GM10847 (cell line): ENCODE results near the gene TEP1.

Experiments
- POLR2A ChIP-seq: IDR thresholded peaks from 2 replicates; pipeline ENCODE4 v1.6.1; 2011; ENCODE audit not compliant: insufficient read length; ENCODE audit errors: extremely low read depth

Gene TEP1

DNA sequence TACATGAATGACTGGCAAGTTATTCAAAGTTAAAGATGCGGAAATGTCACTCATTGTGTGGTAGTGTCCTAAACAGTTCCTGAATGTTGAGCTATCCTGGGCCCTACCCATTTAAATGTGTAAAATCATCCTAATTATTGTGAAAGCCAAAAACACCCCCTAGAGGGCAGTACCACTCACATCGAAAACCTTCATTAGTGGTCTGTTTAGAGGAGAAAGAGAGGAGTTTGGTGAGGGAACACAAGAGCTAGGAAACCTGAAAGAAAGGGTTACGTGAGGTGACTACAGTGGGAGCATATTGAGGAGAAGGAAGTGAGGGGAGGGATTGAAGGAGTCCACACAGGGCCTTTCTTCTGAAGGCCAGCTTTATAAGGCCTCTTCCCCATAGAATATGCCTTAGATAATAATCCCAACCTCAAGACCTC lies 2.5 kb upstream of the TEP1 start:
- TF ChIP-seq POLR2A, result no peak

DNA sequence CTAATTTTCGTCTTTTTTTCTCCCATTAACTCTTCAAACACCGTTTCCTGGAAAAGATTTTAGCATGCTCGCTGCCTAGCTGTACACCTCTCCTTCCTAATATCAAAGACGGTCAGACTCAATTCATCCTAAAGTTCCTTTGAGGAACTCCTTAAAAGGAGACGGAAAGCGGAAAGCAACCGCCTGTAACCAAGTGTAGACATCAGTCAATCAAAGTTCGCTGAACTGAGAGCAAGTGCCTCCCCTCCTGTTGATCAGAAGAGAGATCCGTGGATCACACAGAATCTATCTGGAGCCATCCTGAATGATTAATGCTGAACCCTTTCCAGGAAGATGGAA lies 412 bp upstream of the TEP1 start:
- TF ChIP-seq POLR2A, result no peak

DNA sequence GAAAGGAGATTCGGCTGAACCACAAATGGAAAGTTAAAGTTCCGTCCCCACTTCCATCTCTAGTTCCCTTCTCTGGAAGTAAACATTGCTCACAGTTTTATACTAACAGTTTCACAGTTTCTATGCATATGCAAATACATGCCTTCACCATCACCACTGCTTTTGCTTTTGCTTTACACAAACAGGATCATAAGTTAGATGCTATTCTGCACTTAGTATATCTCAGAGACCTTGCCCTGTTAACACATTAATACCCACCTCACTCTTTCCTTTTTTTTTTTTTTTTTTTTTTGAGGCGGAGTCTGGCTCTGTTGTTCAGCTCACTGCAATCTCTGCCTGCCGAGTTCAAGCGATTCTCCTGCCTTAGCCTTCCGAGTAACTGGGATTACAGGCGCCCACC lies 890 bp downstream of the TEP1 start:
- TF ChIP-seq POLR2A, result no peak

DNA sequence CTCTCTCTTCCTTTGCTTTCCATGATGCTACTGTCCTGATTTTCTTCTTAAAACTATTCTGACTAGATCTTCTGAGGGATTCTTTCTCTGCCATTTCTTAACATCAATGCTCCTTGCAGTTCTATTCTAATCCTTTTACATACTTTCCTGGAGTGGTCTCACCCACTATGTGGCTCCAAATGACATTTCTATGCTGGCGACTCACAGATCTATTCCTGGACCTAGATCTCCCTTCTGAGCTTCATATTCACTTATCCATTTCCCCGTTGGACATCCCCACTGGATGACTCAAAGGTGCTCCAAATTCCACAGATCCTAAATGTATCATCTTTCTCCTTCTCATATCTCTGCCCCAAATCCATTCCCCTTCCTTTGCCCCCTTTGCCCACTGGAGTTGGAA lies 4.1 kb downstream of the TEP1 start:
- TF ChIP-seq POLR2A, result no peak

DNA sequence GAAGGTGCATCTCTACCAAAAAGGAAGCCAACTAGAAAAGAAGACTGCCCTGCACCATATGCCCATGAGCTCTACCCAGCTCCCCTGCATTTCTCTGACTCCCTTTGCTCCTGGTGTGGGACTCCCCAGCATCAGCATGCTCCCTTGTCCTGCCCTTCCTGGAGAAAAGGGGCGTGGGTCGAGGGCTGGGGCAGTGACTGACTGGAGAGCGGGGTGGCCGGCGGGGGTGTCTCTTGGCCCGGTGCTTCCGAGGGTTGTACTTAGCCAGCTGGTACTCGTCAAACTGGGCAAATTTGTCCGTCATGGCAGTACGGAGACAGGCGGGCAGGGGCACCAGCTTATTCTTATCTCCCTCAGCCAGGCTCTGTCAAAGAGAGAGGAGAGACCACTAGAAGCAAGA lies 9.8 kb downstream of the TEP1 start:
- TF ChIP-seq POLR2A, result no peak

DNA sequence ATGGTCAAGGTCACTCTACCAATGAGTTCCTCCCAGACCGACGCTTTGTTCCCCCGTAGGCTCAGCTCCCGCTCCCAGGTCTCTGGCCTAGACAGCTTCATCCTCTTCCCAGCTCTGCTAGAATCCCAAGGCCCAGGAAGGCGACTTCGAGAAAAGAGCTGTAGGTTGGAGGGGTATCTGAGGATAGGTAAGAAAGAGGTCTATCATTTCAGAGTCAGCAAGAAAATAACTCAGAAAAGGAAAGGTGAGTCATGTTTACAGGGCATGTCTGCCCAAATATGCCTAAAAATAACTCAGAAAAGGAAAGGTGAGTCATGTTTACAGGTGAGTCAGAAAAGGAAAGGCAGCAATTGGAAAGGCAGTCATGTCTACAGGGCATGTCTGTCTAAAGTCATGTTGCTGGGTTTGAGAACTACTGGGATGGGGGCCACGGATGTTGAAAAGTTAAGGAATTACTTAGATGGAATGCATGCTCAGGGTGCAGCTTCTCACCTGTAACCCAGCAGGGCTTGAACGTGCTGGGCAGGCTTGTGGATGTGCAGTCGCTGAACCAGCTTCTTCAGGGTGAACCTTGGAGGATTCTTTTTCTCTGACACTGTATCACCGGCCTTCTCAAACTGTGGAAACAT lies 12.2 kb downstream of the TEP1 start:
- TF ChIP-seq POLR2A, result no peak

DNA sequence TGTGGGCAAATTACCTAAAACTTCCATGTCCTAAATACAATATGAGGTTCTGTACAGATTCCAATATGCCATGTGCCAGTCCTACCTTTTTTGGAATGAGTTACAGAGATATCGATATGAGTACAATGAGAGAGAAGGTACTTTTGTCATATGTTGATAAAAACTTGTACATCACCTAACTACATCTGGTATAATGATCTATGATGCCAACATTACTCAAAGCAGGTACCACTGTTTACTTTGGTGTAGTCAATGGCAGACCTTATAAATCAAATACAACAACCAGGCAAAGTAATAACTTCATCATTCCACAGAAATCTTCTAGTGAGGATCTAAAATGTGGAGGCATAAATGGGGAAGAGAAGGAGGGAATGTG lies 12.7 kb downstream of the TEP1 start:
- no peak for TF ChIP-seq POLR2A

DNA sequence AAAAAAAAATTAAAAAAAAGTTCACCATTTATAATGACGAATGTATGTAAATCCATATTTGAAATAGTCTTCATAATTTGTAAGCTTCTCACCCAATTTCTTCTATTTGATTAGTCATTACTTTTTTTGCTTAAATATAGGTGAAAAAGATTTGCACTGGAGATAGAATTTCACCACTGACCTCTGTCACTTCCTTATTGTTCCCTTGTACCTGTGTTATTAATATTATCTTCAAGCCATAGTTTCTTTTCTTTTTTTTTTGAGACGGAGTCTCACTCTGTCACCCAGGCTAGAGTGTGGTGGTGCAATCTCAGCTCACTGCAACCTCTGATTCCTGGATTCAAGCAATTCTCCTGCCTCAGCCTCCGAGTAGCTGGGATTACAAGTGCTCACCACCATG lies 15.8 kb downstream of the TEP1 start:
- no peak for TF ChIP-seq POLR2A

DNA sequence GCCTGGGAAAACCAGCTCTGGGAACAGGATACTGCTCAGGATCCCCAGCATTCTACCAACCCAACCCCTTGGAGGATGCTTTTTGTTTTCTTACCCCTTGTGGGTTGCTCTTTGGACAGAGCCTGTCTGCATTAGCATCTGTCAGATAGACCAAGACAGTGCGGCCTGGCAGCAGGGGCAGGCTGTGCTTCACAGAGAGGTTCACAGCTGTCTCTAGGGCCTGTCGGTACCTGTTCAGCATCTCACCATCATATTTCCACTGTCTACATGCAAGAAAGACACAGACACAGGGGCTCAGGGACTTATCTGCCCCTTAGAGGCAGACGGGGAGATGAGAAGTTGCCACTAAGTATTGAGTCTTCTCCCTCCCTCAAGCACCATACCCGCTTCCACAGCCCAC lies 21.8 kb downstream of the TEP1 start:
- TF ChIP-seq POLR2A, result no peak

DNA sequence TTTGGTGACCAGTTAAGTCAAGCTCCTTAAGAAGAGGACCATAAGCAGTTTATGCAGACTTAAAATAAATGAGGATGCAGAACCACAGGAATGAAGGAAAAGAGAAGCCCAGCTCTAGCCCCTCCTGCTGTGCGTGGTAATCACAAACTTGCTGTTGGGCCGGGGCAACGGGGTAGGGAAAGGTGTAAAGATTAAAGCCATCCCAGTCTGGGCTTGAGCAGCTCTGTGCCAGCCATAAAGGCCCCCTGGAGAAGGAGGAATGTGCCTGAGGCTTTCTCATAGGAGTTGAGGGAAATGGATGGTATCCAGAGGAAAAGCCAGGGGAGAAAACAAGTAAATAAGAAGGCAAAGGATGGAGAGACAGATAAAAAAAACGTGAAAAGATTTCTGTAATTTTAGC lies 25.1 kb downstream of the TEP1 start:
- no peak for TF ChIP-seq POLR2A

DNA sequence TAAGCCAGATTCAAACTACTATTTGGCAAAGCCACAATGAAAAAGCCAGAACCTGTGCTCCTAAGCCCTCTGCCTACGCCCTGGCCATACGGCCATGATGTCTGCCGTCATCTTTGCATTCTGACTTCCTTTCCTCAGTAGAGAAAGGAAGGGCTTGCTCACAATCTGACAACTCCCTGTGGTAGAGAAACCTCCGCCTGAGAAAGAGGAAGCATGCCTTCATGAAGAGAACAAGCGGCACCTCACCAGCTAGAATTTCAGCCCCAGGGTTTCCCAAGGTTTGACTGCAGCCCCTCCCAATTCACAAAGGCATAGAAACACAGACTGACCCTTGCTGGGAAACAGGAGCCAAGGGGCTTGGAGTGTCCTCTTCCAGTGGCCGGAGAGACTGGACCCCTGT lies 25.7 kb downstream of the TEP1 start:
- TF ChIP-seq POLR2A, result no peak

DNA sequence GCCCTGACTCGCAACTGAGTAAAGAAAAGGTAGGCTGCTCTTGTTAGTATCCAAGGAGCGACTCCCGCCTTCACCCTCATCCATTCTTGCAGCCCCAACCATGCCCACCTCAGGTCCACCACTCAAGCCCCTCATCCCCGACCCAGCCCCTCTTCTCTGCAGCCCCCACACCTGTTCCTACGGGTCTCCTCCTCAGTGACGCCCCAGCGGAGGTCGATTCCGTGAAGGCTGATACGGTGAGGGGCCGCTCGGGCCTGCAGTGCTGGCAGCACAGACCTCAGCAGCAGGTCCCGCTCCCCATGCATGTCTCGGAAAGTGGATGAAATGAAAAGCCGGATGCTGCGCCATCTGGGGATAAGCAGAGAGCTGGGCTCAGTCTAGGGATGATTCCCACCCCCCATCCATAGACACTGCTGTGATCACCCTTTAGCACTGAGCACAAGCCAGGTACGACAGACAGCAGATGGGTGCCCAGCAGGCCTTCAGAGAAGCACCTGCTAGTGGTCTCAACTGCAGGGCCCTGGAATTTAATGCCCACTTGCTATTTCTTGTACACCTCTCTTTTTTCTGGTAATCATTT lies 26.9 kb downstream of the TEP1 start:
- no peak for TF ChIP-seq POLR2A

DNA sequence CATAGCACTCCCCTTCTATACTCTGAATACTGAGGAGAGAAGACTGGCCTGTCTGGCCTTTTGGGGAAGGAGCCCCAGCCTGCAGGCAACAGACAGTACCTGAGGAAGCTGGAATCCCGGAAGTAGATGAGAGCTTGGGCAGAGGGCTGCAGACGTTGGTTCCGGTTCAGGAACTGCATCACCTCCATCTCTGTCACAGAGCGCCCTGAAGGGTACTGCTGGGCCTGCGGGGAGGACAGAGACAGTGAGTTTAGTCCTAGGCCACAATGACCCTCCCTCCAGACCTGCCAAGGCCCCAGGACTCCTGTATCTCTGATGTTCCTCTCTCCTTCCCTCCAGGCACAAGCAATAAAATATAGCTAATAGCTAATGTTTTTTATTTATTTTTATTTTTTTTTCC lies 28.4 kb downstream of the TEP1 start:
- TF ChIP-seq POLR2A, result no peak

DNA sequence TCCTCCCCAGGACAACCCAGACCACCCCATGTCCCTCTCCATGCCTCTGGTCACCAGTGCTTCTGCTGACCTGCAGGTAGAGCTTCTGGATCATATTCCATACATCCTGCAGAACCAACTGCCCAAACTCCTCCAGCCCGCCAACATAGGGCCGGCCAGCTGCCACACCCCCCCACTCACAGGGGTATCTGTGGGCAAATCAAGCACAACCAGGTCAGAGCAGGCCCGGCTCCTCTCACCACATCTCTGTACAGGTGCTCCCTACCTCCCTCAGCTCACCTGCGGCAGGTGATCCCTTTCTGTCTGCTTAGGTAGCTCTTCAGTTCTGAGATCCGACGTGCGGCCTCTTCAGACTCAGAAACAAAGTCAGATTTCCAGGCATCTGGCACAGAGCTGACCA lies 29.0 kb downstream of the TEP1 start:
- no peak for TF ChIP-seq POLR2A

DNA sequence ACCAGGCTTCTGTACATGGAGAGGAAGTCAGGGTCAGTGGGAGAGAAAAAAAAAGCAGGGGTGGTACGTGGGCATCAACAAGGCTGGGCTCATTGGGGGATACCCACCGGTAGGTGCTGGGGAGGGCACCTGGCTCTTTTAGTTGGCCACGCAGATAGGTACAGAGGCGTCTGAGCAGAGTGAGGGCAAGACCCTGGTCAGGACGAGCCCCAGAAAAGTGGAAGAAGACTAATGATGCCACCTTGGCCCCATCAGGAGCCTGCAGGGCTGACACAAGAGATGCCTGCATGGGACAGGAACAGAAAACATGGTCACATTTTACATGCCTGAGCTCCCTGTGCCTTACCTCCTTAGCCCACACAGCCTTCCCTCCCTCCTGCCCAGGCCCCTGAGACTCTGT lies 29.7 kb downstream of the TEP1 start:
- TF ChIP-seq POLR2A, result no peak

DNA sequence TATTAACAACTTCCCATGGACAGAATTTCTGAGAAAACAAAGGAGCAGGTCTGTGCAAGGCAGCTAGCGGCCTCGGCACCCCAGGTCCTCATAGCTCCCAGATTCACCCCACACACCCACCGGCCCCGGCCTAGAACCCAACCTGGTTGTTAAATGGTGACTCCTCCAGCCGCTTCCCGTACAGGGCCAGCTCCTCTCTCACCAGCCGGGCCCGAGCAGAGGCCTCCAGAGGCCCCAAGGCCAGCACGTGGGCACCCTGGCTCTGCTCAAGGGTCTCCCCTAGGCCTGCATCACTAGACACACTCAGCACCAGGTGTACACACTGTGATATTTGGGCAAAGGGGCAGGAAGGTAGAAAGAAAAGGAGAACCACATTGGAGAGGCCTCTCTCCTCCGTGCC lies 30.3 kb downstream of the TEP1 start:
- no peak for TF ChIP-seq POLR2A

DNA sequence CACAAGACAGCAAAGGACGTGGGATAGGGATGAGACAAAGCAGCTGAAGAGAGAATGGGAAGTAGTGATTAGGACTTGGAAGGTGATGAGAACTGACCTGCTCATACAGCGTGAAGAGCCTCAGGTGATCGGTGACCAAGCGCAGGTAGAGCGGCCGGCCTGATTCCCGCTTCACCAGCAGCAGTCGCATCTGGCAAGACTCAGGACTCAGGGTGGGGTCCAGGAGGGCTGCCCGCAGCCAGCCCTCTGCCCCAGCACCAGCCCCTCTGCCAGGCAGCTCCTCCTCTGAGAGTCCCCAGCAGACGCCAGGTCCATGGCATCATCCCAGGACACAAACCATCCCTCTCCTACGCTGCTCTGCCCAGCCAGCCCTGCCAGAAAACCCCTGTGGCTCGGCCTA lies 30.8 kb downstream of the TEP1 start:
- no peak for TF ChIP-seq POLR2A
